PC-9 (cell line): ENCODE measurements around the gene RETREG2.

Experiments
- CTCF ChIP-seq: fragments of 200-600 bp; sonication (generic); conservative IDR thresholded peaks from 2 replicates; pipeline ENCODE4 v1.6.1; 2017; ENCODE audit warnings: mixed run types, antibody characterized with exemption, mild to moderate bottlenecking, moderate library complexity
- EZH2 ChIP-seq: fragments of 200-600 bp; sonication (generic); IDR thresholded peaks from 2 replicates; pipeline ENCODE4 v1.8.0; 2017; ENCODE audit warnings: antibody characterized with exemption, low read depth

- TF ChIP-seq CTCF, result no peak
- no peak for TF ChIP-seq EZH2
Measured at GRCh38 chr2:219165058-219165911, 12.8 kb upstream of the RETREG2 start.
